Right lobe of liver (tissue), 4 donors: ENCODE results near the gene UNC5C.

Experiments
- POLR2A ChIP-seq: fragments of 450-650 bp; IDR thresholded peaks from one replicate; pipeline ENCODE4 v1.6.1; 2017; ENCODE audit warnings: antibody characterized with exemption, mild to moderate bottlenecking
- TF ChIP-seq, protein P1 (sequence below), 4 donors: fragments of 200-600 bp in 3 of 4; fragments of 450-650 bp in 1 of 4; IDR thresholded peaks; one replicate each; pipeline versions ENCODE4 v1.5.1 to v1.8.0; 2016 to 2022; ENCODE audit warnings: antibody characterized with exemption in 4 of 4, mild to moderate bottlenecking in 2 of 4
- donor health status: DM: no; HTN: no; CAD: no.
- donor health status: DM: no; HTN: no; CAD: no.
- donor health status: DM: no; HTN: yes; CAD: no.

DNA sequence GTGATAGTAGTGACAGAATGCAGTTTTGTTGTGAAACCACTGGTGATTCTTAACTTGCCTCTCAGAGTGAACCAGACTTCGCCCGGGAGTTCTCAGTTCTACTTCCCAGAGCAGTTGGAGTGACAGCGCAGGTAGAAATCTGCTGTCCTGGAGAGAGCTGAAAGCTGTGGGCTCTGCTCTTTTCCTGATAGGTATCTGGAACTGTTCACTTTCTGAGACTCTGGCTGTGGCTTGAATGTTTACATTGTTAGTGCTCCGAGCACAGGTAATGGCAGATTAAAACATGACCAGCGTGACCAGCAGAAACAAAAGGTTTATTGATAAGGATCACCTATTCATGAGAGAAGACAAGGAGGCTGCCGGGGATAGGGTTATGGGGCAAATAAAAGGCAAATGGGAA lies 430.3 kb downstream of the UNC5C start:
- TF ChIP-seq, protein P1, sequence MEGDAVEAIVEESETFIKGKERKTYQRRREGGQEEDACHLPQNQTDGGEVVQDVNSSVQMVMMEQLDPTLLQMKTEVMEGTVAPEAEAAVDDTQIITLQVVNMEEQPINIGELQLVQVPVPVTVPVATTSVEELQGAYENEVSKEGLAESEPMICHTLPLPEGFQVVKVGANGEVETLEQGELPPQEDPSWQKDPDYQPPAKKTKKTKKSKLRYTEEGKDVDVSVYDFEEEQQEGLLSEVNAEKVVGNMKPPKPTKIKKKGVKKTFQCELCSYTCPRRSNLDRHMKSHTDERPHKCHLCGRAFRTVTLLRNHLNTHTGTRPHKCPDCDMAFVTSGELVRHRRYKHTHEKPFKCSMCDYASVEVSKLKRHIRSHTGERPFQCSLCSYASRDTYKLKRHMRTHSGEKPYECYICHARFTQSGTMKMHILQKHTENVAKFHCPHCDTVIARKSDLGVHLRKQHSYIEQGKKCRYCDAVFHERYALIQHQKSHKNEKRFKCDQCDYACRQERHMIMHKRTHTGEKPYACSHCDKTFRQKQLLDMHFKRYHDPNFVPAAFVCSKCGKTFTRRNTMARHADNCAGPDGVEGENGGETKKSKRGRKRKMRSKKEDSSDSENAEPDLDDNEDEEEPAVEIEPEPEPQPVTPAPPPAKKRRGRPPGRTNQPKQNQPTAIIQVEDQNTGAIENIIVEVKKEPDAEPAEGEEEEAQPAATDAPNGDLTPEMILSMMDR (IDR thresholded peaks at IDR 0.05), result no peak
- no peak for TF ChIP-seq POLR2A
